MM.1S (cell line): Measurements from ENCODE around the gene ARHGEF10L.

Experiments
- DNase-seq: peaks from one replicate; pipeline ENCODE4 v3.0.0-alpha.2; 2015
- H2AFZ ChIP-seq: fragments of 300-600 bp; sonication (generic); 2 replicates; pipeline ENCODE4 v1.6.0; 2016; ENCODE audit warnings: antibody characterized with exemption, low read length
- H3F3A ChIP-seq: fragments of 300-600 bp; sonication (generic); 2 replicates; pipeline ENCODE4 v1.6.1; 2016; ENCODE audit warnings: mild to moderate bottlenecking, antibody characterized with exemption, low read length, moderate library complexity, mixed read lengths; ENCODE audit not compliant: insufficient read depth
- H3K27ac ChIP-seq: fragments of 300-600 bp; sonication (generic); 2 replicates; pipeline ENCODE4 v1.5.1; 2016; ENCODE audit warnings: mild to moderate bottlenecking, low read length
- H3K27me3 ChIP-seq: fragments of 300-600 bp; sonication (generic); replicated peaks from 2 replicates; pipeline ENCODE4 v1.6.0; 2016; ENCODE audit warnings: low read length; ENCODE audit not compliant: insufficient read depth
- H3K36me3 ChIP-seq: fragments of 300-600 bp; sonication (generic); replicated peaks from 2 replicates; pipeline ENCODE4 v1.6.1; 2016; ENCODE audit warnings: mild to moderate bottlenecking, low read length, mixed read lengths; ENCODE audit not compliant: insufficient read depth
- H3K4me1 ChIP-seq: fragments of 300-600 bp; sonication (generic); 2 replicates; pipeline ENCODE4 v1.6.1; 2016; ENCODE audit warnings: low read length, mixed read lengths
- H3K4me2 ChIP-seq: fragments of 300-600 bp; sonication (generic); 2 replicates; pipeline ENCODE4 v1.6.0; 2016; ENCODE audit warnings: low read depth, low read length
- H3K4me3 ChIP-seq: fragments of 300-600 bp; sonication (generic); 2 replicates; pipeline ENCODE4 v1.5.1; 2016; ENCODE audit warnings: low read length, mixed read lengths
- H3K79me2 ChIP-seq: fragments of 300-600 bp; sonication (generic); 2 replicates; pipeline ENCODE4 v1.6.1; 2016; ENCODE audit warnings: mixed run types, low read length, mixed read lengths
- H3K9ac ChIP-seq: fragments of 300-600 bp; sonication (generic); 2 replicates; pipeline ENCODE4 v1.6.1; 2016; ENCODE audit warnings: low read length, mixed read lengths
- H3K9me2 ChIP-seq: fragments of 300-600 bp; sonication (generic); replicated peaks from 2 replicates; pipeline ENCODE4 v1.6.1; 2016; ENCODE audit warnings: mild to moderate bottlenecking, low read length, mixed read lengths; ENCODE audit not compliant: insufficient read depth
- H3K9me3 ChIP-seq: fragments of 300-600 bp; sonication (generic); replicated peaks from 2 replicates; pipeline ENCODE4 v1.6.1; 2016; ENCODE audit warnings: mild to moderate bottlenecking, low read length, mixed read lengths; ENCODE audit not compliant: insufficient read depth
- H4K20me1 ChIP-seq: fragments of 300-600 bp; sonication (generic); 2 replicates; pipeline ENCODE4 v1.6.1; 2016; ENCODE audit warnings: mild to moderate bottlenecking, low read length, moderate library complexity, mixed read lengths; ENCODE audit not compliant: insufficient read depth
- EZH2 ChIP-seq: fragments of 300-600 bp; sonication (generic); optimal IDR thresholded peaks from 2 replicates; pipeline ENCODE3; 2017; ENCODE audit warnings: low read depth, mild to moderate bottlenecking, antibody characterized with exemption, low read length, mixed read lengths
- EZH2phosphoT487 ChIP-seq: fragments of 300-600 bp; sonication (generic); IDR thresholded peaks from 2 replicates; pipeline ENCODE4 v1.6.1; 2018; ENCODE audit warnings: antibody characterized with exemption, low read length
- TF ChIP-seq, protein P1 (sequence below): fragments of 300-600 bp; sonication (generic); IDR thresholded peaks from 2 replicates; pipeline ENCODE4 v1.5.1; 2016; ENCODE audit warnings: antibody characterized with exemption, low read length, mixed read lengths

Gene ARHGEF10L

GRCh38 chr1:17741052-17741451, 201.6 kb downstream of the ARHGEF10L start:
- H3K79me2 ChIP-seq = no peaks in the 10 kb centered on the region
- no peak overlapping the region for H3K4me2 ChIP-seq
- H3K9me3 ChIP-seq = no peaks in the 10 kb centered on the region
- peaks cover 86% of the 10 kb centered on the region for H3K27me3 ChIP-seq
- DNase-seq = no peak
- H3F3A ChIP-seq = no peaks in the 10 kb centered on the region
- TF ChIP-seq, protein P1, sequence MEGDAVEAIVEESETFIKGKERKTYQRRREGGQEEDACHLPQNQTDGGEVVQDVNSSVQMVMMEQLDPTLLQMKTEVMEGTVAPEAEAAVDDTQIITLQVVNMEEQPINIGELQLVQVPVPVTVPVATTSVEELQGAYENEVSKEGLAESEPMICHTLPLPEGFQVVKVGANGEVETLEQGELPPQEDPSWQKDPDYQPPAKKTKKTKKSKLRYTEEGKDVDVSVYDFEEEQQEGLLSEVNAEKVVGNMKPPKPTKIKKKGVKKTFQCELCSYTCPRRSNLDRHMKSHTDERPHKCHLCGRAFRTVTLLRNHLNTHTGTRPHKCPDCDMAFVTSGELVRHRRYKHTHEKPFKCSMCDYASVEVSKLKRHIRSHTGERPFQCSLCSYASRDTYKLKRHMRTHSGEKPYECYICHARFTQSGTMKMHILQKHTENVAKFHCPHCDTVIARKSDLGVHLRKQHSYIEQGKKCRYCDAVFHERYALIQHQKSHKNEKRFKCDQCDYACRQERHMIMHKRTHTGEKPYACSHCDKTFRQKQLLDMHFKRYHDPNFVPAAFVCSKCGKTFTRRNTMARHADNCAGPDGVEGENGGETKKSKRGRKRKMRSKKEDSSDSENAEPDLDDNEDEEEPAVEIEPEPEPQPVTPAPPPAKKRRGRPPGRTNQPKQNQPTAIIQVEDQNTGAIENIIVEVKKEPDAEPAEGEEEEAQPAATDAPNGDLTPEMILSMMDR = no peak
- TF ChIP-seq EZH2phosphoT487 = no peak
- H3K4me1 ChIP-seq = no peaks in the 10 kb centered on the region
- H3K36me3 ChIP-seq = no peaks in the 10 kb centered on the region
- H3K4me3 ChIP-seq = no peak overlapping the region
- H3K9ac ChIP-seq = no peak overlapping the region
- no peak overlapping the region for H3K27ac ChIP-seq
- no peak overlapping the region for H2AFZ ChIP-seq
- no peaks in the 10 kb centered on the region for H3K9me2 ChIP-seq
- no peaks in the 10 kb centered on the region for H4K20me1 ChIP-seq

DNA sequence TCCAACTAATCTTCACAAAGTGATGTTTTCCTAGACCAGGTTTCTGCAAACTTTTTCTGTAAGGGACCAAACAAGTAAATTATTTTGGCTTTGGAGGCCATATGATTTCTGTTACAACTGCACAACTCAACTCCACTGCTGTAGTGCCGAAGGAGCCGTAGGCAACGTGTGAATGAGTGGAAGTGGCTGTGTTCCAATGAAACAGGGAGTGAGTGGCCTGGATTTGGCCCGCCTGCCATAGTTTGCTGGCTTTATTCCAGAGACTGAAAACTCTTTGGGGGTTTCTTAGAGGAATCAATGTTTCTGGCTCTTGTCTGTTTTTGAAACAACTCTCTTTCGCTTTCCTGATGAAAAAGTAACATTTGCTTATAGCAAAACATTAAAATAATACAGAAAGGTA, 203.1 kb downstream of the ARHGEF10L start:
- Histone ChIP-seq H3K27ac (no peak overlapping the region), H3K79me2 (no peaks in the 10 kb centered on the region), H2AFZ (no peak overlapping the region), H3K9me3 (no peaks in the 10 kb centered on the region), H3K4me1 (no peaks in the 10 kb centered on the region), H3K4me3 (no peak overlapping the region), H3F3A (no peaks in the 10 kb centered on the region), H3K9me2 (no peaks in the 10 kb centered on the region), H4K20me1 (no peaks in the 10 kb centered on the region), H3K9ac (no peak overlapping the region), H3K27me3 (peaks cover 82% of the 10 kb centered on the region), H3K36me3 (no peaks in the 10 kb centered on the region), H3K4me2 (no peak overlapping the region)
- TF ChIP-seq, protein P1 = no peak
- TF ChIP-seq EZH2 (no peak), EZH2phosphoT487 (no peak)
- no peak for DNase-seq

DNA sequence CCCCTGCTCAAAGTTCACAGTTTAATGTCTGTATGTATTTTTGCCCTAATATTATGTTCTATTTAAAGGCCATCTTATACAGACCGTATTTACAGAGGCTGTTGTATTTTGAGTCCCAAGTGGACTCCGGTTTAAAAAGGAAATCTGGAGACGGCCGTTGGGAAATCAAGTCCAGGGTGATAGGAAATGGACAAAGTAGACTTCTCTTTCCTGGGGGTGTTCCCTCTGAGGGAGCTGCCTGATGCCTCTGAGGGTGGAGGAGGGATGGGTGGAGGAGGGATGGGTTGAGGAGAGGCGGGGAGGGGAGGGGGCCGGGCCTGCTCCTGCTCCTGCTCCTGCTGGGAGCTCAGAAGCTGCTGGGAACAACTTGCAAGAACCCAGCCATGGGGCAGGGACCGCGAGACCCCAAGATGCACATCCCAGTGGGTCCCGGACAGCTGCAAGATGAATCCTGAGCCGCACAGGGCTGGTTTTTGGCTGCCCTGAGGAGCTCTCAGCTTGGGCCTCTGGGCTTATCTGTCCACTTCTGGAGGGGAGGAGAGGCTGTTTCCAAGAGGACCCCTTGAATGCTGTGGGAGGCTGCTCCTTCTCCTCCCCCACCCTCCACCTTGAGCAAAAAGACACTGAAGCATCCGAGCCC, 203.6 kb downstream of the ARHGEF10L start:
- no peaks in the 10 kb centered on the region for H3K36me3 ChIP-seq
- no peak overlapping the region for H2AFZ ChIP-seq
- H3K79me2 ChIP-seq = no peaks in the 10 kb centered on the region
- H3K27ac ChIP-seq = no peak overlapping the region
- H3K4me1 ChIP-seq = no peaks in the 10 kb centered on the region
- TF ChIP-seq EZH2phosphoT487 (no peak), EZH2 (no peak)
- TF ChIP-seq, protein P1 = no peak
- no peak for DNase-seq
- H4K20me1 ChIP-seq = no peaks in the 10 kb centered on the region
- H3F3A ChIP-seq = no peaks in the 10 kb centered on the region
- no peak overlapping the region for H3K4me3 ChIP-seq
- H3K4me2 ChIP-seq = no peak overlapping the region
- no peaks in the 10 kb centered on the region for H3K9me3 ChIP-seq
- no peaks in the 10 kb centered on the region for H3K9me2 ChIP-seq
- H3K9ac ChIP-seq = no peak overlapping the region
- H3K27me3 ChIP-seq = peaks cover 82% of the 10 kb centered on the region
